OCI-LY1 (cell line): ENCODE results near the gene VEGFB.

ENCODE experiments used
- CTCF ChIP-seq: fragments of 200-600 bp; sonication (generic), shearing (Covaris generic); IDR thresholded peaks from 2 replicates; pipeline ENCODE4 v1.5.1; 2017; ENCODE audit warnings: mild to moderate bottlenecking, antibody characterized with exemption, low read length, moderate library complexity, mixed read lengths
- EZH2 ChIP-seq: fragments of 200-600 bp; sonication (generic), shearing (Covaris generic); IDR thresholded peaks from 2 replicates; pipeline ENCODE4 v1.8.0; 2017; ENCODE audit warnings: borderline replicate concordance, mixed run types, mild to moderate bottlenecking, antibody characterized with exemption, low read length, moderate library complexity, mixed read lengths

DNA sequence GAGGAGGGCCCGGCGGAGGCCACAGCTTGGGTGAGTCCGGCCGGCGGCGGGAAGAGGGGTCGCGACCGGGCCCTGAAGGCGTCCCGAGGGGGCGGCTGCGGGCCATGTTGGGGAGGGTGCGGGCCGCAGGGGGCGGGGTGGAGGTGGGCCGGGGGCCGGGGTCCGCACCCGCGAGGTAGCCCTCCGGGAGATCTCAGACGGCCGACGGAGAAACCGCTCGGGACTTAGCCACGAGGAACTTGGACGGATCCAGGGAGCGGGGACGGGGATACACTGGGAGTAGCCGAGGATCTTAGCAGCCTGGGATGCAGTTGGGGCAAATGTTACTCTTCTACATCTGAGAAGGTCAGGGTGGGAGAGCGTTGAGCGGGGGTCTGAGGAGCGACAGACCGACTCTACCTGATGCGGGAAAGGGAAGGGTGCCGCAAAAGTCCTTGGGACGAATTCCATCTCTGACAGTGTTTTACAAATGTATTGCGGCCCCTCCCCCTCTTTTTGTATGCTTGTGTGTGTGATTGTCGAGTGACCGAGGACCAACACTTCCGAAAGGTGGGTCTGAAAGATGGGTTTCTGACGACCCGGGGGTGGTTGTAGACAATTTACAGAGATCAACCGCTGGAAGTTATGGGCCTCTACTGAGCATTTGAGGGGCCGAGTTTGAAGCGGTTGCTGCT, 47.8 kb upstream of the VEGFB start:
- no peak for TF ChIP-seq CTCF
- TF ChIP-seq EZH2 = no peak
